GM18520 (cell line): Measurements from ENCODE around the gene STAG3.

Experiments used
- ATAC-seq: cut with Tn5 transposase; IDR thresholded peaks from one replicate; pipeline ENCODE4 v1.9.1; 2021; ENCODE audit not compliant: unreplicated experiment

STAG3 gene

DNA sequence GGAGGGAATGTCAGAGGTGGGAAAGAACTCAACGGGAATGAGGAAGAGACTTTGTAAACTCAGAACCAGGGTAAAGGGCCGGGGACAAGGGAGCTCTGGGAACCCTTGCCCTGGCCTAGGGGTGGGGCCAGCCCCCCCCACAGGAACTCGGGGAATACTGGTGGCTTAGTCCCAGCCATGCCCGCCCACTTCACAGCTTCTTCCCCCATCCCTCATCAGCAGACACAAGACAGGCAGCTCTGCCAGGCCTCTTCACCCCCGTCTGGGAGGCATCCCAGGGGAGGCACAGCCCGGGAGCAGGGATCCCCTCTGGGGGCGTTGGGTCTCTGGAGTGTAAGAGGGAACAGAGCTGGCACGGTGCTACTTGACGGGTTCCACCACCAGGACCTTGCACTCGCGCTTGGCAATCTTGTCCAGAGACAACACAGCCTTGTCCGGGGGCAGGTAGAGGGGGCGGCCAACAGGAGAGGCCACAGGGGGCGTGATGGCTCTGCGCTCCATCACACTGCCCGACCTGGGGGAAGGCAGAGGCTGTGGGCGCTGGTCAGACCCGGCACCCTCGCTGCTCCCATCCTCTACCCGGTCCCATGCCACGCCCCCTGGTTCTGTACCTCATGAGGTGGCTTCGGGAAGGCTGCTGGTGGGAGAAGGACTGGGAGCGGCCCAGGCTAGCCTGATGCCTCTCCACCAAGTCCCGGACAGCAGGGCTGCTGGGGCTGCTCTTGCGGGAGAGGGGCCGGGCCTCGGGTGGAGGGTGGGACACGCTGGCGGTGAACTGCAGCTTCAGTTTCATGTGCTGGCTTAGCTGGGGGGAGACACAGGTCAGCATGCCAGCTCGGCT, 22.8 kb upstream of the STAG3 start:
- ATAC-seq = no peak

DNA sequence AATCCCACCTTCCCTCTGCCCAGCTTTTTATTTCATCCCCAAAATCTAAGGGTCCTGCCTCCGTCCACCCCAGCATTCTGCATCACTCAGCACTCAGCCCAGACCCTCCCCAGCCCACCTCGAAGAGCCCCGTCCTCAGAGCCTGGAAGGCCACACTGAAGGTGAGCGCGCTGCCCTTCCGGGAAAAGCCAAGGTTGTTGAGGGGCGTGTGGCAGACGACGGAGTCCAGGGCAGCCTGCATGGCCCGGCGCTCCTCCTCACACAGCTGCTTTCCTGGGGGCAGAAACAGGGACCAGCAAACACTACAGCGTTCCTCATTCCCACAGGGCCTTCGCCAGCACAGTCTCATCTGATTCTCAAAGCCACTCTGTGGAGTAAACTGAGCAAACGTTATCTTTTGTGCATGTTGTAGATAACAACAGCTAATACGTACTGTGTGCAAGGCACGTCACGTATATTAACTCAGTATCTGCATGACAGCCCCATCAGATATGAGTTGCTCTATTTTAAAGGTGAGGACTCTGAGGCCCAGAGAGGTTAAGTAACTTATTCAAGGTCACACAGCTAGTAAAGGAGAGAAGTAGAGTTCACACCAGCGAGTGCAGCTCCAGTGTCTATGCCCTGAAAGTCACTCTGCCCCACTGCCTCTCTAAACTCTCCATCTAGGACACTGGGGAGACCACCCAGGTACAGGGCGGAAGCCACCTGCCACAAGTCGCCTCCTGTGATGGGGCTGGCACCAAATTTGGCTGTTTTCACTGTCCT, 22.0 kb upstream of the STAG3 start:
- ATAC-seq = no peak

DNA sequence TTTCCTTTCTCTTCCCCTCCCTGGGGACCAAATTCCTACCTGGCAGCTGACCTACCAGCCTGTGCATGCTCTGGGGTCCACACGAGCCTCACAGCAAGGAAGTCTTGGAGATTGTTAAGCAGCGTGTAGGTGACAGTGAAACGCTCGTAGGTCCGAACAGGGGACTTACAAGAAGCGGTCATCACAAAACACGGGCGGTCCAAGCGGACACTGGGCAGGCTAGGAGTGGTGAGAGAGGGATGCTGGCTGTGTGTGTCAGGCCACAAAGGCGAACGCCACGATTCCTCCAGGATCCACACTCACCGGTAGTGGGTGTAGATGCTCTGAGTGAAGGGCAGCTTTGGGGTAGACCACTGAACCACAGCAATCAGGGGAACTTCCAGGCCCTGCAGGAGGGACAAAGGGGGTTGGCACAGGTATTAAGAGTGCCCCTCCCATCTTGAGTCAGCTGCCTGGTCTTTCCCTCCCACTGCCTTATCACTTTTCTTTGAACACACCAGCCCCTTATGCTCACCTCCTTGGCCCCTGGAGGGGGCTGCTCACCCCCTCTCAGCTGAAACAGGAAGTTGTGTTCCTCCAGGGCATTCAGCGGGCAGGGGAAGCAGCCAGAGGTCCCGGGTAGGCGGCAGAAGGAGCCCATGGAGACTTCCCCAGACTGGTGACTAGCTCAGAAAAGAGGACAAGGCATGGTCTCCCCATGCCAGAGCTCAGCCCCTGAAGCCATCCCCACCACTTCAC, 21.2 kb upstream of the STAG3 start:
- no peak for ATAC-seq

DNA sequence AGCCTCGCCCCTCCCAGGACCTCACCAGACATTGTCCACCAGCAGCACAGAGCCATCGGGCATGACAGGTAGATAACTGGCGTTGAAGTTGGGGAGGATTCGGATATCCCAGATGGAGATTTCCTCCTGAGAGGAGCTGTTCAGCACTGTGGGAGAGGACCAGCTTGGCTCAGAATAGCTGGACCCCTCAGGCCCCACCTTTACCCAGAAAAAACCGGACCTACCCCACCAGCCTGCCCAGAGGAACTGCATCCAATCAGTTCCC, 20.7 kb upstream of the STAG3 start:
- ATAC-seq = no peak

DNA sequence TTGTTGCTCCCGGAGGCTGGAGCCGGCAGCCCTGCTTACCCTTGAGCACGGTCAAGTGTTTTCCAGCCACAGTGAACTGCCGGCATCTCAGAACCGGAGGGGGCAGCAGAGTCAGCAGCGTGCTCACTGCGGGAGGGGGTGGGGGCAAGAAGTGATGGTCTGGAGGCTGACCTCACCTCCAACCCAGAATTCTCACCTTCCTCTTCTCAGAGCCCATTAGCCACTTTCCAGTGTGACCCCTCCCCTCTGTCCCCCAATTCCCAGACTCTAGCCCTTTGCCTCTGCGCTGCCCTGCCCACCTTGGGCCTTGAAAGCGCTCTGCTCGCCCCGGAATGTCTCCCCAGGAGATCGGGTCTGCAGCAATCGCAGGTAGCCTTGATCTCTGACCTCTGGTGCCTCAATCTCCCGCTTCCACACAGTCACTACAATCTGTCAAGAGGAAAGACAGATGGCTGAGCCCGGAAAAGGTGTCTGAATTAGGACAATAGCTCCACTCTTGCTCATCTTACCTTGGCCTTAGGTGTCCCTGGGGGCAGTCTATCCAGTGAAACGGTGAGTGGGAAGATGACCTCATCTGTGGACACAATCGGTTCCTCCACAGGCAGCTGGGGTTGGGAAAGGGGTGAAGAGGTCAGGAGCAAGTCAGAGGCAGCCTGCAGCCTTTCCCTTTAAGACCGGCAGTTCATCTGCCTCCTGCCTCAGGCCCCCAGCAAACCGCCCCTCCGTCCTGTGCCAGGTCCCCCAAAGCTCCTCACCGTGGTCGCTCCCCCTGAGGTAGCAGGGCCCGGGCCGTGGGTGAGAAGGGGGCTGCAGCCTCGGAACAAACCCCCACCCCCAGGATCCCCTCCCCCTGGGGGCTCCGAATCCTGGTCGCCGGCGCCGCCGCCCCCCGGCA, 20.1 kb upstream of the STAG3 start:
- no peak for ATAC-seq

DNA sequence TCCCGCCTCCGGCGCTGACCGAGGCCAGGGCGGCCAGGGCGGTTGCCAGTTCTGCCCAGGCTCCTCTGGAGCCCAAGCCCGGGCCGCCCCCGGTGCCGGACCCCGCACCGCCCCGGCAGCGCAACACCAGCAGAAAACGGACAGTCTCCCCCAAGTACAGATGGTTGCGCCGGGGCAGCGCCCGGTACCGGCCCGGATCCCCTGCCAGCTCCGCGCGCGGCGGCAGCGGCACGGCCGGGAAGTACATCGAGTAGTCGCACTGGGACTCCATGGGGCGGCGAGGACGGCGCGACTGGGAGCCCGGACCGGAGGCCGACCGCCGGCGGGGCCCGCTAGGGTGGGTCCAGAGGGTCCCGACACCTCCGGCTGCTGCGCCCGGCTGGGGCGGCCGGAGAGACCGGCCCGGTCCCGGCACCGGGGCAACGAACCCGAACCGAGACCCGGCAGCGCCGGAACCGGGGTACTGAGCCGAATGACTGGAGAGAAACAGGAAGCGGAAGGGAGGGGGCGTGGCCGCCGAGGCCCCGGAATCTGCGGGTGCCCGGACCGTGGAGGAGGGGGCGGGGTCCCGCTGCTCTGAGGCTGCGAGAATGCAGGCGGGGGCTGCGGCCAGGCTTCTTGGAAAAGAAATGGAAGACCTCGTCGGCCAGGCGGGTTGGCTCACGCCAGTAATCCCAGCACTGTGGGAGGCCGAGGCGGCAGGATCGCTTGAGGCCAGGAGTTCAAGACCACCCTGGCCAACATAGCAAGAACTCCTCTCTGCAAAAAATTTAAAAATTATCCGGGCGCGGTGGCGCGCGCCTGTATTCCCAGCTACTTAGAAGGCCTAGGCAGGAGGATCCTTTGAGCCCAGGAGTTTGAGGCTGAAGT, 19.3 kb upstream of the STAG3 start, which contains the start of gene TRAPPC14:
Gene TRAPPC14, minus strand, starts transcription at position 495 of the 870 bp plus-strand sequence. Its CDS starts 224 bp downstream, at position 271.
- peak; percentile 75 for ATAC-seq

DNA sequence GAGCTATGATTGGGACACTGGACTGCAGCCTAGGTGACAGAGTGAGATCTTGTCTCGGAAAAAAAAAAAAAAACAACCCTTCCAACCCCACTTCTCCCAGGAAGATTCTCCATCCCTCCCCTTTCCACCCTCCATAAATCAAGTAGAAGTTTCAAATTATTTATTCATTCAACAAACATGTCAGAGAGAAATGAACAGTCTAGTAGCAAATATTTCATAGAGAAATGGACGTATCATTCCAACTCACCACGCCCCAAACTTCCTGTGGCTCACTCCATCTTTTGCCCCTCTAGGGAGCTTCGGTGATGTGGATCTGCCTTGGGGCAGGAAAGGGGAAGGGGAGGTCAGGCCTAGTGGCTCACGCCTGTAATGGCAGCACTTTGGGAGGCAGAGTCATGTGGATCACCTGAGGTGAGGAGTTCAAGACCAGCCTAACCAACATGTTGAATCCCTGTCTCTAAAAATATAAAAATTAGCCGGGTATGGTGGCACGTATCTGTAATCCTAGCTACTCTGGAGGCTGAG, 18.6 kb upstream of the STAG3 start:
- ATAC-seq = no peak

DNA sequence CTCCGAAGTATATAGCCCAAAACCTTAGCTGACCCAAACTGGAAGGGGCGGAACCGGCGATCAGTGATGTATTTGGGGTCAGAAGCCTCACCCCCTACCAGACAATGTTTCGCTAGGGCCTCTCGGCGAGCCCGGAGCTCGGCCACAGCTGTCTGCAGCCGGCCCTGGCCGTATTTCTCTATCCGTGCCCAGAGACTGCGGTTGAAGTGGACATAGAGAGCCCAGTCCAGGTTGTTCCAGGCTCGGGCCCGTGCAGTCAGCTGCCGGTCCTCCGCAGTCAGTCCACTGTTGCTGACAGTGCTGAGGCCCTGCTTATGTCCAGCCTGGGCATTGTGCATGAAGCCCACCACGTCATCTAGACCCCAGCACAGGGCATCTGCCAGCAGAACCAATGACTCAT, 17.7 kb upstream of the STAG3 start:
- no peak for ATAC-seq

DNA sequence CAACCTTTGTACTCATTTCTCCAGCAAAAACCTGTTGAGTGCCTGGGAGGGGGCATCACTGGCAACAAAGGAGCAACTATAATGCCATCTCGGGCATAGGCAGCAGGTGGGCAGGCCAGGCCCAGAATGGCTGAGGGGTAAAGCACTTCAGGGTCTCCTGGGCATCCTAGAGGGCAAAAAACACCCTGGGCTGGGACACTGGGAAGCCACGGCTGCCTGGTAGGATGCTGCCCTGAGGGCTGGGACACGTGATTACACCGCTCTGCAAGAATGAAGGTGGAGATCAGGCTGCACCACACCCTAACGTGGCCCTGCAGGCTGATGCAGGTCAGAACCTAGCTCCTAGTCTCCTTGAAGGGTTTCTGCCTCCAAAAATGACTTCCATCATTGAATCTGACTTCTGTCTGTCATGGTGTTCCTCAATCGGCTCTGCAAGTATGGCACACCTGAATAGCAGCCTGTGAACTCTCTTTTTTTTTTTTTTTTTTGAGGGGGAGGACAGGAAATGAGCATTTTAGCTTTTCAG, 14.6 kb upstream of the STAG3 start:
- ATAC-seq = no peak

DNA sequence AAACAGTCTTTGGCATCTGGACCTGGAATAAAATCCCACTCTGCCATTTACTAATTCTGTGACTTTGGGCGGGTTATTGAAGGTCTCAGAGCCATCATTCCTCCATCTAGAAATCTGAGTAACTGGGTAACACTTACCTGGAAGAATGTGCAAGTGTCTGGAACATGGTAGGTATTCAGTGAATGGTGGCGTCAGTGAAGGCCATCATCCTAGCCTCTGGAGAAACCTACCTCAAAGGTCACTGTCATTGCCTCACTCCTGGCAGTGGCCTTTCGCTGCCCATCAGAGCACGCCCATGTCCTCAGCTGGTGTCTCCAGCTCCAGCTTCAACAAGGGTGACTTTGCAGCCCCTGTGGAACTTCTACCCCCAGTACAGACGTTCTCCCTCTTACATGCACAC, 13.8 kb upstream of the STAG3 start:
- ATAC-seq = no peak

DNA sequence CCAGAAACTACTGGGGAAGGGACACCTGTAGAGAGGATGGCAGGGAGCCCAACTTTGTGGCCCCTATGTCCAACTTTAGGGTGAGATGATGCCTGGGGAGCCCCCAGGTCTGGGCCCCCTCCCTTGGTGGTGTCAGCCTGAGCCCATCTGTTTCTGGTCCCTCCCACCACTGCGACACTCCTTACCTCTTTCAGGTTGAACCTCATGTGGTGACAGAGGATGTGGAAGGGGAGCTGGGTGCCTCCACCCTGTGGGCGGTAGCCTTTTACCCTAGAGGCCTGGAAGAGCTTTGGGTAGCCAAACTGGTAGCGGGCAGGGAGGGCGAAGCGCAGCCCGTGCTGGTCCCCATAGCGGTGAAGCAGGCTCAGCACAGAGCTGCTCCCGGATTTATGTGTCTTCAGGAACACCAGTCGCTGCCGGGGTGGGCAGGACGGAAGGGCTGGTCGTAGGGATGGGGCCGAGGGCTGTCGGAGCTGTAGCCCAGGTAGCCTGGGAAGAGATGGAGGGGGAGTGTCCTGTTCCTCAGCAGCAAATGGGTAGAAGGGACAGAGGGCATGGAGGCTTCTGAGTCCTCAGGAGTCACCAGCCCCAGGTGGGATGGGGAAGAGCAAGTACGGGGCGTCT, 11.3 kb upstream of the STAG3 start:
- ATAC-seq = no peak

DNA sequence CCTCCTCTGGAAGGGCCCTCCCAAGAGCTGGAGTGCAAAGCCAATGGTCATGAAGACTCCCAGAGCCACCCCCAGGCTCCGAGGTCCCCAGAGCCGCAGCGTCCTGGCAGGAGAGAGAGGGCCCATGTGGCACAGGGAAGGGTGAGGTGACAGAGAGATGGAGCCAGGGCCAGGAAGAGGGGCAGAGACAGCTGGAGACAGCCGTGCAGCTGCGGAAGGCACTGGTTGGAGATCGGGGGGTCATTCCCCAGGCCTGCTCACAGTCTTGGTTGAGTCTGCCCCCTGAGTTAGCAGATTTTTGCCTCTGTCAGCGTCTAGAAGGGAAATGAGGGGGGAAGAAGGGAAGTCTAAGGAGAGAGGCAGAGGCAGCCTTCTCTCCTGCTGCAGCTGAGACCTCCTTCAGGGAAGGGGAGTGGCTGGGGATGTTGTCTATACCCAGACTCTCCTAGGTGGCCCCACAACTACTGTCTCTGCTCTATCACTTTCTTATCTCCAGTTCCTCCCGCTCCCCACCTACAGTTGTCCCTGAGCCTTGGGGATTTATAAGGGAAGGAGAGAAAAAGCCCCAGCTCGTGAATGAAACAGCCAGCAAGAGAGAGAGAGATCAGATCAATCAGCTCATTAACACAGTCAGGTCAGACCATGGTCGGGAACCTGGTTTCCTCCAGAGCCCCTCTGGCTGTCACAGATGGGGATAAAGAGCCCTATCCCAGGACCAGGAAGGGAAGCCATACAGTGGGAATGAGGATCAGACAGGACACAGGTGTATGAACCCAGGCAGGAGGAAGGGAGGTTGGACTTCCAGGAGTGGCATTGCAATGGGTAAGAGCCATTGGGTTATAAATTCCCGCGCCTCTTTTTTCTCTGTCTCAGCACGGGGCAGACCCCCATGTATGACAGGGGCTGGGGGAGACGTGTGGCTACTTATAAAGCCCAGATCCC, 10.5 kb upstream of the STAG3 start:
- ATAC-seq = no peak

DNA sequence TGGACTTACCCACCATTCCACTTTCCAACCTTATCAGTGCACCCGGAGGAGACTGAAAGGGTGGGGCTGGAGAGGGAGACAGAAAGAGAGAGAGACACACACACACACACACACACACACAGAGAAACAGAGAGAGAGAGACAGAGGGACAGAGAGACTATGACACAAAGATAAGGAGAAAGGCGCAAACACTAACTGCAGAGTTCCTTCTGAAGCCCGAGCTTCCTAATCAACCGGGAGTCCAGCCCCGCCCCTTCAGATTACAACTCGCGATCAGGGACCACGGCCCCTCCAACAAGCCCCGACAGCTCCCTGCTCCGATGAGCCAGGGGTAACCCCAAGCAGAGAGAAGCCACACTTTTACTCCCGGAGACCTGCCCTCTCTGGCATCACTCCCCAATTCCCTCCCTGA, 9.8 kb upstream of the STAG3 start:
- no peak for ATAC-seq

DNA sequence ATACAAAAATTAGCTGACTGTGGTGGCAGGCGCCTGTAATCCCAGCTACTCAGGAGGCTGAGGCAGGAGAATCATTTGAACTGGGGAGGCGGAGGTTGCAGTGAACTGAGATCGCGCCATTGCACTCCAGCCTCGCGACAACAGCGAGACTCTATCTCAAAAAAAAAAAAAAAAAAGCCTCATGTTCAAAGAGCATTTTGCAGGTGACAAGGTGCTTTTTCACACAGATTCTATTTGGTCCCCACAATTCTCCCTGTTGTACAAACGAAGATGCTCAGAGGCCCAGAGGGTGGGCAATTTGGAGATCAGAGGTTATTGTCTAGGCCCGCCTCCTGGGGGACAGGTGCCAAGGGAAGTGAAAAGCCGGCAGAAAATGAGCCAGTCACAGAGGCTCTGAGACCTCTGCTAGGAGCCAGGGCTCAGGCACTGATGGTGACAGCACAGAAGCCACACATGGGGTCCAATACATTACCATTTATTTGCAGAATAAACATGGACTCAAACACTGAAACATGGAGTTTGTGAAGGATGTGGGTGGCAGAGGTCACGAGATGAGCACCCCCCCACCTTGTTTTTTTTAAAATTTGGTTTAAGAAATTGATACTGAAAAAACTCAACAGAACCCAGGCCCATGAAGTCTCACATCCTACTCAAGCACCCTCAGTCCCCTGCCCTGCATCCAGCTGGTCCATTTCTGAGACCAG, 8.4 kb upstream of the STAG3 start:
- no peak for ATAC-seq

DNA sequence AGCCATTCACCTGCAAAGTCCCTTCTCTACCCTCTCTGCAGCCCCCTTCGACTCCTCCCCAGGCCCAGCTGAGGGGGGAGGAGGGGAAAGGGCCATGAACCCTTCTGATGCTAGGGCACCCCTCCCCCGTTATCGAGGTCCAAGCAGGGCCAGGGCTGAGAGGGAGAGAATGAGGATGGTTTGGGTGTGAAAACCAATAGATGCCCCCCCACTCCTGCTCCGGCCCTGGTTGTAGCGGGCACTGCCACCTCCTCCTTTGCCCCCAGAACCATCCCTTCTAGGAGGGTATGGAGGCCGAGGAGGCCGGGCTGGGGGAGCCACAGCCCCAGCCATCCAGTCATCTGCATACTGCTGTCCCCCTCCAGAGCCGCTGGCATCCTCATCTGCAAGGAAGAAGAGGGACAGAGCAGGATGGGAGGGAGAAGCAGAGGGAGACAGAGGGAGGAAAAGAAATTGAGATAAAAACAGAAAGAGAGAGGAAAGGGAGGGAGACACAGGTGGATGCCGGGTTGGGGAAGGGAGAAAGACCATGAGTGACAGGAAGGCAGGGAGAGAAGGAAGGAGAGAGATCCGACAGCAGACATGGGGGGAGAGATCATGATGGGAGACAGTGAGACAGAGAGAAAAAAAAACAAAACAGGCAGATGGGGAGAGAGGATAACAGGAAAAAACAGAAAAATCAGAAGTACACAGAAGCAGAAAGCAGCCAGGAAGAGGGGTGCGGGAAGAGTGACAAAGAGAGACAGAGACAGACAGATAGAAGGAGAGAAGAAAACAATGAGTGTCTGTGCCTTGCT, 7.4 kb upstream of the STAG3 start:
- no peak for ATAC-seq

DNA sequence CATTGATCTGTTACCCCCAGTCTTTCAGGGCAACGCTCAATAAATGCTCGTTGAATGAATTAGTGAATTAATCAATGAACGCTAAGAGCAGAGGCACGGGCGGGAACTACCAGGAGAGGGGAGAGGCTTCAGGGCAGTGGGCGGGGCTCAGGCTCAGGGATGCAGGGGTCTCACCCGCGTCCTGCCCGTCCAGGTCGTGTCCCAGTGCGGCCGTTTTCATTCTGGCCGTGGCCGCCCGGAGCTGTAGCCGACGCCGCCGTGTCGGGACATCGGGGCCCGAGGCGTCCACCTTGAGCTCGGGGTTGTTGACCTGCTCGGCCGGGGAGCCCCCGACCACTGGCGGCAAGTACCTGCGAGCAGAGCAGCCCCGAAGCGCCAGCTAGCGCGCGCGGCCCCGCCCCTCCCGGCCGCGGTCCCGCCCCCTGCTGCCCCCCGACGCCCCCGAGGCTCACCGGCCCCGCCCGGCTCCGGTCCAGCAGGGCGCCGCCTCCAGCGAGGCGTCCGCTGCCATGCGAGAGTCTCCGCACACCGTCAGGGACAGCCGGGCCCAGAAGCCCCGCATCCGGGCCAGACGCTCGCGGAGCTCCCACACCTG, 6.5 kb upstream of the STAG3 start:
- no peak for ATAC-seq
